Fibroblast of skin of left quadriceps (primary cell): ENCODE data around the gene ZNF558.
"Not testable (repeated sequence)": the region's sequence is repeated elsewhere in the genome, so short reads cannot be mapped to it uniquely, and the experiment has no call there.

ENCODE experiments used
- DNase-seq, 2 experiments: peaks; one replicate each; pipeline ENCODE4 v3.0.0-alpha.2; 2013; ENCODE audit warnings: low read depth in 2 of 2

Gene ZNF558

GRCh38 chr19:8806661-8807060 is 25.4 kb downstream of the ZNF558 start:
- DNase-seq = no peak

- no peak for DNase-seq
These were observed 37.3 kb downstream of the ZNF558 start for GRCh38 chr19:8794823-8795222.

DNA sequence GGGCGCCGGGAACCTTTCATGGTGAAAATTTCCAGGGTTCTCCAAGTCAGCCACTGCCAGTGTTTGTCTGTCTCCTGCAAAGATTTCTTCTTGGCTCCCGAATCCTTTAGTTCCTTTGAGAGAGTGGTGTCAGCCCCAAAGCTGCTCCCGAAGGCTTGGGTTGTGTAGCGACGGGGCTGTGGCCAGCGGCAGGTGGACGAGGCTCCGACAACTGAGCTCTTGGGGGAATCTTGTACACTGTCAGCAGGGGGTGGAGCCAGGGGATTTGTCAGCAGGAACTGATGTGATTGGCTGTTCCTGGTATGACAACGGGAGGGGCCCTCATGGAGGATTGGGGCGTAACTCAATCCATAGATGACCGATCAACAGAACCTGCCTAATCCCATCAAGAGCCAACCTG is 58.5 kb downstream of the ZNF558 start:
- not testable (repeated sequence) for DNase-seq

GRCh38 chr19:8769265-8769664 is 62.8 kb downstream of the ZNF558 start:
- not testable (repeated sequence) for DNase-seq

GRCh38 chr19:8767257-8767656 is 64.8 kb downstream of the ZNF558 start:
- DNase-seq = not testable (repeated sequence)
